ENCODE data around the gene UGT3A1.
"Not testable (repeated sequence)": the region's sequence is repeated elsewhere in the genome, so short reads cannot be mapped to it uniquely, and the experiment has no call there.

UGT3A1 gene

GRCh38 chr5:35987776-35988175 lies 3.4 kb downstream of the UGT3A1 start:
- H3K4me1 ChIP-seq (ENCODE audit: control insufficient read depth, low read depth, low read length) = no peaks in the 10 kb centered on the region
- peaks cover 3% of the 10 kb centered on the region for H3K9me3 ChIP-seq (ENCODE audit: control insufficient read depth, low read depth, low read length)
- peaks cover 20% of the 10 kb centered on the region for H3K27me3 ChIP-seq (ENCODE audit: control insufficient read depth, insufficient read depth, low read length)
- no peaks in the 10 kb centered on the region for H3K36me3 ChIP-seq (ENCODE audit: control insufficient read depth, low read depth, low read length)
- no peak overlapping the region for H3K4me3 ChIP-seq (ENCODE audit: low read length)
- no peak overlapping the region for H3K9ac ChIP-seq (ENCODE audit: low read length)
- no peak overlapping the region for H3K27ac ChIP-seq (ENCODE audit: low read length)

GRCh38 chr5:35979715-35980114 lies 11.5 kb downstream of the UGT3A1 start:
- Histone ChIP-seq H3K4me1 (ENCODE audit: control insufficient read depth, low read depth, low read length) (no peaks in the 10 kb centered on the region), H3K36me3 (ENCODE audit: control insufficient read depth, low read depth, low read length) (no peaks in the 10 kb centered on the region), H3K27me3 (ENCODE audit: control insufficient read depth, insufficient read depth, low read length) (no peaks in the 10 kb centered on the region), H3K9ac (ENCODE audit: low read length) (no peak overlapping the region), H3K9me3 (ENCODE audit: control insufficient read depth, low read depth, low read length) (peaks cover 15% of the 10 kb centered on the region), H3K4me3 (ENCODE audit: low read length) (no peak overlapping the region), H3K27ac (ENCODE audit: low read length) (no peak overlapping the region)

GRCh38 chr5:35976859-35977258 lies 14.3 kb downstream of the UGT3A1 start:
- not testable (repeated sequence) for H3K4me1 ChIP-seq (ENCODE audit: control insufficient read depth, low read depth, low read length); H3K27ac ChIP-seq (ENCODE audit: low read length); H3K4me3 ChIP-seq (ENCODE audit: low read length); H3K27me3 ChIP-seq (ENCODE audit: control insufficient read depth, insufficient read depth, low read length); H3K9ac ChIP-seq (ENCODE audit: low read length); H3K36me3 ChIP-seq (ENCODE audit: control insufficient read depth, low read depth, low read length); H3K9me3 ChIP-seq (ENCODE audit: control insufficient read depth, low read depth, low read length)

GRCh38 chr5:35974570-35974969 lies 16.6 kb downstream of the UGT3A1 start:
- Histone ChIP-seq H3K9ac (ENCODE audit: low read length) (no peak overlapping the region), H3K4me1 (ENCODE audit: control insufficient read depth, low read depth, low read length) (no peaks in the 10 kb centered on the region), H3K9me3 (ENCODE audit: control insufficient read depth, low read depth, low read length) (no peaks in the 10 kb centered on the region), H3K4me3 (ENCODE audit: low read length) (no peak overlapping the region), H3K36me3 (ENCODE audit: control insufficient read depth, low read depth, low read length) (no peaks in the 10 kb centered on the region), H3K27ac (ENCODE audit: low read length) (no peak overlapping the region), H3K27me3 (ENCODE audit: control insufficient read depth, insufficient read depth, low read length) (no peaks in the 10 kb centered on the region)

GRCh38 chr5:35971878-35972210 lies 19.3 kb downstream of the UGT3A1 start:
- Histone ChIP-seq H3K9ac (ENCODE audit: low read length) (no peak overlapping the region), H3K9me3 (ENCODE audit: control insufficient read depth, low read depth, low read length) (no peaks in the 10 kb centered on the region), H3K4me1 (ENCODE audit: control insufficient read depth, low read depth, low read length) (no peaks in the 10 kb centered on the region), H3K4me3 (ENCODE audit: low read length) (no peak overlapping the region), H3K27ac (ENCODE audit: low read length) (no peak overlapping the region), H3K36me3 (ENCODE audit: control insufficient read depth, low read depth, low read length) (no peaks in the 10 kb centered on the region), H3K27me3 (ENCODE audit: control insufficient read depth, insufficient read depth, low read length) (no peaks in the 10 kb centered on the region)

- H3K9ac ChIP-seq (ENCODE audit: low read length) = no peak overlapping the region
- H3K27me3 ChIP-seq (ENCODE audit: control insufficient read depth, insufficient read depth, low read length) = no peaks in the 10 kb centered on the region
- no peaks in the 10 kb centered on the region for H3K4me1 ChIP-seq (ENCODE audit: control insufficient read depth, low read depth, low read length)
- H3K27ac ChIP-seq (ENCODE audit: low read length) = no peak overlapping the region
- no peaks in the 10 kb centered on the region for H3K36me3 ChIP-seq (ENCODE audit: control insufficient read depth, low read depth, low read length)
- H3K9me3 ChIP-seq (ENCODE audit: control insufficient read depth, low read depth, low read length) = no peaks in the 10 kb centered on the region
- no peak overlapping the region for H3K4me3 ChIP-seq (ENCODE audit: low read length)
Measured at GRCh38 chr5:35971186-35971877, 19.9 kb downstream of the UGT3A1 start.

GRCh38 chr5:35963381-35963843 lies 27.8 kb downstream of the UGT3A1 start:
- no peaks in the 10 kb centered on the region for H3K27me3 ChIP-seq (ENCODE audit: control insufficient read depth, insufficient read depth, low read length)

GRCh38 chr5:35960328-35960727 lies 30.9 kb downstream of the UGT3A1 start:
- no peak overlapping the region for H3K27ac ChIP-seq (ENCODE audit: low read length)
- H3K9ac ChIP-seq (ENCODE audit: low read length) = no peak overlapping the region
- H3K4me3 ChIP-seq (ENCODE audit: low read length) = no peak overlapping the region
- H3K27me3 ChIP-seq (ENCODE audit: control insufficient read depth, insufficient read depth, low read length) = no peaks in the 10 kb centered on the region
- H3K36me3 ChIP-seq (ENCODE audit: control insufficient read depth, low read depth, low read length) = no peaks in the 10 kb centered on the region
- no peaks in the 10 kb centered on the region for H3K4me1 ChIP-seq (ENCODE audit: control insufficient read depth, low read depth, low read length)
- H3K9me3 ChIP-seq (ENCODE audit: control insufficient read depth, low read depth, low read length) = no peaks in the 10 kb centered on the region

More at GRCh38 chr5:35963381-35963843, 27.8 kb downstream of the UGT3A1 start:
- Histone ChIP-seq H3K9me3 (ENCODE audit: control insufficient read depth, low read depth, low read length) (no peaks in the 10 kb centered on the region), H3K4me3 (ENCODE audit: low read length) (no peak overlapping the region), H3K36me3 (ENCODE audit: control insufficient read depth, low read depth, low read length) (no peaks in the 10 kb centered on the region), H3K4me1 (ENCODE audit: control insufficient read depth, low read depth, low read length) (no peaks in the 10 kb centered on the region), H3K27ac (ENCODE audit: low read length) (no peak overlapping the region), H3K9ac (ENCODE audit: low read length) (no peak overlapping the region)

- no peaks in the 10 kb centered on the region for H3K27me3 ChIP-seq (ENCODE audit: control insufficient read depth, insufficient read depth, low read length)
- H3K27ac ChIP-seq (ENCODE audit: low read length) = no peak overlapping the region
- H3K4me1 ChIP-seq (ENCODE audit: control insufficient read depth, low read depth, low read length) = no peaks in the 10 kb centered on the region
- no peaks in the 10 kb centered on the region for H3K36me3 ChIP-seq (ENCODE audit: control insufficient read depth, low read depth, low read length)
- H3K9me3 ChIP-seq (ENCODE audit: control insufficient read depth, low read depth, low read length) = no peaks in the 10 kb centered on the region
- H3K4me3 ChIP-seq (ENCODE audit: low read length) = no peak overlapping the region
- H3K9ac ChIP-seq (ENCODE audit: low read length) = no peak overlapping the region
Measured at GRCh38 chr5:35956429-35956828, 34.8 kb downstream of the UGT3A1 start.

GRCh38 chr5:35954175-35954574 lies 37.0 kb downstream of the UGT3A1 start:
- Histone ChIP-seq H3K4me3 (ENCODE audit: low read length) (no peak overlapping the region), H3K27me3 (ENCODE audit: control insufficient read depth, insufficient read depth, low read length) (no peaks in the 10 kb centered on the region), H3K9me3 (ENCODE audit: control insufficient read depth, low read depth, low read length) (no peaks in the 10 kb centered on the region), H3K9ac (ENCODE audit: low read length) (no peak overlapping the region), H3K4me1 (ENCODE audit: control insufficient read depth, low read depth, low read length) (no peaks in the 10 kb centered on the region), H3K27ac (ENCODE audit: low read length) (no peak overlapping the region), H3K36me3 (ENCODE audit: control insufficient read depth, low read depth, low read length) (no peaks in the 10 kb centered on the region)

GRCh38 chr5:35947085-35947484 lies 44.1 kb downstream of the UGT3A1 start:
- Histone ChIP-seq H3K9me3 (ENCODE audit: control insufficient read depth, low read depth, low read length) (no peaks in the 10 kb centered on the region), H3K27me3 (ENCODE audit: control insufficient read depth, insufficient read depth, low read length) (no peaks in the 10 kb centered on the region), H3K36me3 (ENCODE audit: control insufficient read depth, low read depth, low read length) (no peaks in the 10 kb centered on the region), H3K9ac (ENCODE audit: low read length) (no peak overlapping the region), H3K4me3 (ENCODE audit: low read length) (no peak overlapping the region), H3K27ac (ENCODE audit: low read length) (no peak overlapping the region), H3K4me1 (ENCODE audit: control insufficient read depth, low read depth, low read length) (no peaks in the 10 kb centered on the region)

GRCh38 chr5:35939639-35940038 lies 51.6 kb downstream of the UGT3A1 start:
- H3K9ac ChIP-seq (ENCODE audit: low read length) = no peak overlapping the region
- no peak overlapping the region for H3K27ac ChIP-seq (ENCODE audit: low read length)
- H3K4me1 ChIP-seq (ENCODE audit: control insufficient read depth, low read depth, low read length) = no peaks in the 10 kb centered on the region
- no peak overlapping the region for H3K4me3 ChIP-seq (ENCODE audit: low read length)
- H3K27me3 ChIP-seq (ENCODE audit: control insufficient read depth, insufficient read depth, low read length) = no peaks in the 10 kb centered on the region
- no peaks in the 10 kb centered on the region for H3K36me3 ChIP-seq (ENCODE audit: control insufficient read depth, low read depth, low read length)
- H3K9me3 ChIP-seq (ENCODE audit: control insufficient read depth, low read depth, low read length) = no peaks in the 10 kb centered on the region

Measured in iPS-18a (cell line).